22Rv1 (cell line): ENCODE results near the gene RPTOR.

Source experiments
- H3K27ac ChIP-seq: fragments of 450-650 bp; 2 replicates; pipeline ENCODE4 v1.5.1; 2017
- CTCF ChIP-seq: fragments of 450-650 bp; IDR thresholded peaks from 2 replicates; pipeline ENCODE4 v1.5.1; 2017; ENCODE audit warnings: mild to moderate bottlenecking
- ZFX ChIP-seq: fragments of 450-650 bp; IDR thresholded peaks from 2 replicates; pipeline ENCODE4 v1.6.1; 2017; ENCODE audit warnings: antibody characterized with exemption, borderline replicate concordance

Gene RPTOR

DNA sequence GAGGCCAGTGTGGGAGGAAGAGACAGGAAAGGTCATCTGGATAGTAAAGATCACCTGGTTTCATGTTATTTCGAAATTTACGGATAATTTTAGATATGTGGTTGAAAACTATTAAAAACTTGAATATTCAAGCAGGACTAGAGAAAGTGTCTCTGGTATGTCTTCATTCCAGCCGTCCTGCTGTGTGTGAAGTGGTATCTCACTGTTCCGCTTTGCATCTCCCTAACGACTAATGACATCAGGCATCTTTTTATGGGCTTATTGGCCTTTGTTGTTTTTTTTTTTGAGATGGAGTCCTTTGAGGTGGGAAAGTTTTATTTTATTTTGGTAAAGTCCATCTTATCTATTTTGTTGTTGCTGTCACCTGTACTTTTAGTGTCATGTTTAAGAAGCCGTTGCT is 232.6 kb downstream of the RPTOR start:
- TF ChIP-seq ZFX (no peak), CTCF (no peak)
- no peak overlapping the region for H3K27ac ChIP-seq

DNA sequence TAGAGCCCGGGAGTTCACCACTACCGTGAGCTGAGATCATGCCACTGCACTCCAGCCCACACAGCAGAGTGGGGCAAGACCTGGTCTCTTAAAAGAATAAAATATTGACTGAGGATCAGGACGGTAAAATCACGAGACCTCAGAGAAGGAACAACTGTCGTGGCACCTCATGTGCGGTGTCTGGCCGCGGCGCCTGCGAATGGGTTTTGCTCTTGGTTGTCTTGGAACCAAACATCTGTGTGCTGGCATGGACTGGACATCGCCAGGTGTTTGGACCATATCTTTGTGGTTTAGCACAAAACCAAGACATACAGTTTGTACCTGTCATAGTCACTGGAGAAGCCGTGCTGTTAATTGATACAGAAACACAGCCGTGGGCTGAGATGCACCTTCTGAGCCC is 234.1 kb downstream of the RPTOR start:
- H3K27ac ChIP-seq, result no peak overlapping the region
- TF ChIP-seq CTCF (no peak), ZFX (no peak)

GRCh38 chr17:80779336-80779735 is 234.7 kb downstream of the RPTOR start:
- H3K27ac ChIP-seq, result no peak overlapping the region
- no peak for TF ChIP-seq ZFX
- no peak for TF ChIP-seq CTCF

DNA sequence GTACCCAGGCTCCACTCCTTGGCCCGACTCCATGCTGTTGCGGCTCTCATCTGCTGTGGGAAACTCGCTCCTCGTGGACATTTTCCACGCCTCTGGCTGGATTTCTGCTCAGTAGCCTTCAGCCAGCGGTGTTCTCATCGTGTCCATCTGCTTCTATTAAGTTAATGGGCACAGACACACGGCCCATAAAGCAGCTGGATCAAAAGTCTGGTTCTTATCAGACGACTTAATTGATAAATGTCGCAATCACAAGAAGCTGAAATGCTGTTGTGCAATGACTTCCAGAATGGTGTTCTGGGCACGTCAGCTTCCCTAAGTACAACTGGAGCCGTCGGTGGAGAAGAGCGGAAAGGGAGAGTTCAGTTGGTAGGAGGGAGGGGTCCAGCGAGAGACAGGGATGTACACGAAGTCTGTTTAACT is 235.3 kb downstream of the RPTOR start:
- no peak for TF ChIP-seq ZFX
- TF ChIP-seq CTCF, result no peak

GRCh38 chr17:80780381-80781198 is 236.0 kb downstream of the RPTOR start:
- TF ChIP-seq ZFX, result no peak
- TF ChIP-seq CTCF, result no peak
- no peak overlapping the region for H3K27ac ChIP-seq

More for the DNA sequence above, 235.3 kb downstream of the RPTOR start:
- no peak overlapping the region for H3K27ac ChIP-seq

DNA sequence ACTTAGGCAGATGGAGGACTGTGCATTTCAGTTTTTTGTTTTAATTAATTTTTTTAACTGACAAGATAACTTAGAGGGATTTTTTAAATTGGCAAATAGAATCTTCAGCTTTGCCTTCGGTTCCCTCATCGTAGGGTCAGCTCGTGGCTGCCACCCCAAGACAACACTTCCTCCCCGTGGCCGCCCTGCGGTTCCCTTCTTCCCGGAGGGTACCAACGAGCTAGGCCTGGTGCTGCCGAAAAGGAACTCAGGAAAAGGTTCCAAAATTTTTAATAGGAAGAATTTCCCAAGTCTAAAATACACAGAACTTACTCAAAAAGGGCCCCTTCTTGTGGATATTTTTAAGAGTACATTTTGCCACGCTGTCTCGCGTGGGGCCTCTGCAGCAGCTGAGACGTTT is 236.6 kb downstream of the RPTOR start:
- no peak for TF ChIP-seq CTCF

GRCh38 chr17:80781807-80782277 is 237.2 kb downstream of the RPTOR start:
- H3K27ac ChIP-seq, result no peak overlapping the region
- TF ChIP-seq ZFX (no peak), CTCF (no peak)

More for the DNA sequence above, 236.6 kb downstream of the RPTOR start:
- H3K27ac ChIP-seq, result no peak overlapping the region
